Raji (cell line): ENCODE data around the gene CRADD.

Source experiments
- POLR2A ChIP-seq: IDR thresholded peaks from 2 replicates; pipeline ENCODE4 v1.6.1; 2011; ENCODE audit warnings: low read depth, low read length, control low read depth; ENCODE audit not compliant: insufficient read depth

The CRADD gene

DNA sequence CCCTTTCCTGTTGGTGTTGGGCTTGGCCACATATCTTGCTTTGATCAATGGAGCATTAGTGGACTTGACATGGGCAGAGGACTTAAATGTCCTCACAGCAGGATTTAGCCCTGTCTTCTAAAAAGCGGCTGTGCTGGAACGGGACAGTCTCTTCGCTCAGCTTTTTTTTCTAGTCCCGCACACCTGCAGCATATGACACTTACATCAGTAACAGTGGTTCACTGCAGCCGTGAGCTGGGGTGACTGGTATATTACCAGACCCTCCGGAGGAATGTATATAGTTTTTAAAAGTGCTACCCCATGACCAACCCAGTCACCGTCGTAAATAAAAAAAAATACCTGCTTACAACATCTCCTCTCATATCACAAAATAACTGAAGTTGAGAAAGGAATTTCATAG is 164.5 kb downstream of the CRADD start:
- no peak for TF ChIP-seq POLR2A

DNA sequence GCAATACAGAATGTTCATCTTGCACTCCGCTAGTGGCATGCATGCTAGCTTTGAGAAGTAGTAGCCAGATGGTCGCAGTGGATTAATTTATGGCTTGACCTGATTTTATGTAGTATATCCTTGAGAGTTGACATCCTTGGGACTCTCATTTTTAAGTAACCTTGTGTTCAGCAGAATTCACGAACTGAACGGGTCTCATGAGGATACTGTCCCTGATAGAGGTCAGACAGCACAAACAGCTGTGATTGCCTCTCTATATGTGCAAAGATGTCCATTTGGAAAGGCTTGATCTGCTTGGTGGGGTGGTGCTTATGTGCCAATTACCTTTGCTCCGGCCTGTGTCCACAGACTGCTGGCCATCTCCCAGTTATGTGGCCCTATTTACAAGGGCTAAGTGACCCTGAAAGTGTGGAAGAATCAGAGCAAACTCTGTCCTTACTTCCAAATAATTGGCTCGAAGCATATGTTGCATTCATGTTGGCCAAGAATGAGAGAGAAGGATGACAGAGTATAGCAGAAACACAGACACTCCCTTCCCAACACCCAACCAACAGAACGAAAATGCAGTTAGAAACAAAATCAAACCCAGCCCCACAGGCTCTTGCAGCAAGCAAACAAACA is 167.1 kb downstream of the CRADD start:
- TF ChIP-seq POLR2A: no peak

DNA sequence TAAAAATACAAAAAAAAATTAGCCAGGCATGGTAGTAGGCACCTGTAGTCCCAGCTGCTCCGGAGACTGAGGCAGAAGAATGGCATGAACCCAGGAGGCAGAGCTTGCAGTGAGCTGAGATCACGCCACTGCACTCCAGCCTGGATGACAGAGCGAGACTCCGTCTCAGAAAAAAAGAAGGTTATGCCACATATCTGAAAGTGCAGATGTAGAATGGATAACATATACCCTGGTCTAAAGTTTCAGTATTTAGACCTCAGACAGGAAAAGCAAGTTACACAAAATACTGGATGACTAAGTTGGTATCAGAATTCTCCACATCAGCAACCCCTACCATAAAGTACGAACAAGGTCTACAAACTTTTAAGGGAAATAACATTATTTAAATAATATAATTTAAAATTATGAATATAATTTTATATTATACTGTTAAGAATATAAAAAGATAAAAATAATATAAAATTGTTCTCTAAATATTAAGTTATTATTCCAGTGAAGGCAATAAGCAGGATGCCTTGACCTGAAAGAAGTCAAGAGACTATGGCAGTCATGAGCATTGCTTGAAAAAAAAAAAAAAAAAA is 169.9 kb downstream of the CRADD start:
- TF ChIP-seq POLR2A: no peak

DNA sequence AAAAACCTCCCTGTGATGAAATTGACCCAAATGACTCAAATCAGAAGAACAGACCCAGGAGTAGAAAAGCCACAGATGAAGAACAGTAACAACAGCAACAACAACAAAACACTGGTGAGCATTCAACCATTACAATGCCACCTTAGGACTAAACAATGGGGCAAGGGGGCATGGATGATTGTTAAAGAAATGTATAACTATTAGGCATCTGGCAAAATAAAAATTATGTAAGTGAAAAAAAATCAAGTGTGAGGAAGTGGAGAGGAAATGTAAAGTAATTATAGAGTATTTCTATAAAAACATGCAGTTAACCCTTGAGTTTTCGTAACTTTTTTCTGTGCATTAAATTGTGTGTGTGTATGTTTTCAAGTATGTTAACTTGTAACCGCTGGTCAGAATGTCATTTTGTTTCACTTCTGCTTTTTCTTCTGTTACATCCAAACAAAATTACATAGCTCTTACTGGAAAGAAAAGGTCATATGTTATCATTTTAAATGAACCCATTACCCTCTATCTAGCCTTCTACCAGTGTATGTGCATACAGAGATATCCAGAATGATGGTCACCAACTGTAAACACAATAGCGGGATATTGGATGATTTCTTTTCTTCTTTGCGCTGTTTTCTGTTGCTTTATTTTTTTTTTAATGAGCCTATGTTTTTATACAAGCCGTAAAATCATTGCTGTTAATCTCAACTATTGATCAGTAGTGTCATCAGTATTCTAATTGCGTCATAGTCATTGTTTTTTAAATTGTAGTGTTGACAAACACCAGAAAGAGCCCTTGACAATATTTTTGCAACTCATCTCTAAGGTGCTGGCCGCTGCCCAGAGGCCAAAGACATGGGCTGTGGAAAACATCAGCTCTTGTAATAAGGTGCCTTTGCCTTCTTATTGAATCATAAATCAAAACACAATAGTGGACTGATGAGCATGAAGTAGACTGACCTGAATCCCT is 170.6 kb downstream of the CRADD start:
- TF ChIP-seq POLR2A: no peak

DNA sequence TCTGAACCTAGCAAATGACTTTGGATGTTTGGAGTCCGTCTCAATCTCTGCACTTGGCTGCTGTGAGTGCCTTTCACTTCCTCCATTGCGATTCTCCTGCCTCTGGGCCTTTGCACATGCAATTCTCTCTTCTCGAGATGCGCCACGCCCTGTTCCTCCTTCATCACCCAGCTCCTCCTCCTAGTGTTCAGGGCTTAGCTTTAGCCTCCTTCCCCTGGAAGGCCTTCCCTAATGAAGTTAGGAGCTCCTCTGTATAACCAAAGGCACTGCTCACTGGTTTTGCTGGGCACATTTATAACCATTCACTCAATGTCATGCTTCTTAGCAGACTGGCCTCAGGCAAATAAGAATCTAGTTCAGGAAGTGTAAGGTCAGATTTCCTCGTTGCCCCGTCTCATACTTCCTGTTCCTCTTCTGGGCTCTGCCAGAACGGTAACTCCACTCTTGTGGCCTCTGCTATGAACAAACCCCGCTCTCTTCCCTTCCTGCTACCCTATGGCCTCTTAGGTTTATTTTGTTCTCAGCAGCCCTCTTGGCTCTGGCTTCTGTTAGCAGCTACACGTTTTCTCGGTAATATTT is 171.4 kb downstream of the CRADD start:
- TF ChIP-seq POLR2A: no peak

DNA sequence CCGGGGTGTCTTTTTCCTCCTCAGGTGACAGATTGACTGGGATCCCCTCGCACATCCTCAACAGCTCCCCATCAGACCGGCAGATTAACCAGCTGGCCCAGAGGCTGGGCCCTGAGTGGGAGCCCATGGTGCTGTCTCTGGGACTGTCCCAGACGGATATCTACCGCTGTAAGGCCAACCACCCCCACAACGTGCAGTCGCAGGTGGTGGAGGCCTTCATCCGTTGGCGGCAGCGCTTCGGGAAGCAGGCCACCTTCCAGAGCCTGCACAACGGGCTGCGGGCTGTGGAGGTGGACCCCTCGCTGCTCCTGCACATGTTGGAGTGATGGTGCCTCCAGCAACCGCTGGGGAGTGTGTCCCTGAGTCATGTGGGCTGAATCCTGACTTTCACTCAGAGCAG is 172.8 kb downstream of the CRADD start:
- no peak for TF ChIP-seq POLR2A

DNA sequence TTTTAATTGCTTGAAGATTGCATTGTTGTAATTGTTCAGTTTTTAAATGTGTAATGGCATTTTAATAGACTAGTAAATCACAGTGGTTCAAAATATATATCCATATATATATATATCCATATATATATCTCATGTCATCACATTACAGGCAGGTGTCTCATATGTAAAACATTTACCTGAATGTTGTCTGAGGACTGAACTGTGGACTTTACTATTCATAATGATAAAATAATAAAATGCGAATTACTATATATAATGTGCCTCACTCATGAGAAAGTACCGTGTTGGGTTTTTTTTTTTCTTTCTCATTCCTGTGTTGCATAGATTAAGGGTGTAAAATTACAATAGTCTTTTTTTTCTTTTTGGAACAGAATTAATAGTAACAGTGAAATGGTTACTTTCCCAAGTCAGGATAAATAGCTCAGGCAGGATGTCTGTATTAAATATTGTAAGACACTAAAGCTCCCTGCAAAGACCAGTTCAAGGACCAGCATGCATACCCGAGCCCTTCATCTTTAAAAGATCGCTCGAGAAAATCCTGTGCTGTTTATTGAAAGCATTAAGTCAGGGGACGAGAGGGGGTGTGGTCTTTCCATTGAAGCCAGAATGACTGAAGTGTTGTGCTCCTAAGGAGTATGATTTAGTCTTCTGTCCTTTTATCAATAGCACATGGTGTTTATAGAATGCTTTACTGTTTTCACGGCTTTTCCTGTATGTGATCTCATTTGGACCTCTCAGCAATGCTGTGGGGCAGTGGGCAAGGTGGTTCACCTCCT is 173.5 kb downstream of the CRADD start:
- no peak for TF ChIP-seq POLR2A

DNA sequence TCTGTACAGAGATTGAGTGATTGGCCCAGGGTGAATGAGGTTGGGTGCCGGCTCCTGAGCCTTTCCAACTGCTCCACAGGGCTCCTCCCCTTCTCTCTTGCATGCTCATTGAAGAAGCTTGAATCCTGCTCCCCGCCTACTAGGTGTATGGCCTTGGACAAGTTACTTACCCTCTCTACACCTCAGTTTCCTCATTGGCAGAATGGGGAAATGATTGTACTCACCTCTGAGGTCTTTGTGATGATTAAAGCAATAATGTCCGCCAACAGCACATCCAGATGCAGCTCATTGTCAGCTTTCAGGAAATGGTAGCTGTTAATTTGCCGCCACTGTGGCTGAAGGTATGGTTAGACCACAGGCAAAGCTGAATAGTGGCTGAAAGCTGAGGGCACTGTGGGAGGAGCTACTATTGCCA is 174.1 kb downstream of the CRADD start:
- TF ChIP-seq POLR2A: no peak

DNA sequence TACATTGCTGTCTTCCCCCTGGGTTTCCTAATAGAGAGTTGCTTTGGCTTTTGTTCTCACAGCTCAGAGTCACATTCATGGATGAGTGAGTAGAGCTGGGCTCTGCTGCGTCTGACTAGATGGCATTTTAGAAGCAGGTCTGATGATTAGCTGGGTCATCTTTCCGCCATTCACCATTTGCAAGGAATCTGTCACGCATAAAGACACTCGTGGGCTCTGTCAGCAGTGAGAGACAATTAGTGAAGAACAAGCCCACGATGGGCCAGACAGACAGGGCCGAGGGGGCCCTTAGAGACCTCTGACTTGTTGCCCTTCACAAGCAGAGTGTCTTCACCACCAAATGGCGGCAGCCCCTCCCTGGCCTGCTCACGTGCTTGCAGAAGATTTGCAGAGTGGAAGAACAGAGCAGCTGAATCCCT is 175.0 kb downstream of the CRADD start:
- TF ChIP-seq POLR2A: no peak

DNA sequence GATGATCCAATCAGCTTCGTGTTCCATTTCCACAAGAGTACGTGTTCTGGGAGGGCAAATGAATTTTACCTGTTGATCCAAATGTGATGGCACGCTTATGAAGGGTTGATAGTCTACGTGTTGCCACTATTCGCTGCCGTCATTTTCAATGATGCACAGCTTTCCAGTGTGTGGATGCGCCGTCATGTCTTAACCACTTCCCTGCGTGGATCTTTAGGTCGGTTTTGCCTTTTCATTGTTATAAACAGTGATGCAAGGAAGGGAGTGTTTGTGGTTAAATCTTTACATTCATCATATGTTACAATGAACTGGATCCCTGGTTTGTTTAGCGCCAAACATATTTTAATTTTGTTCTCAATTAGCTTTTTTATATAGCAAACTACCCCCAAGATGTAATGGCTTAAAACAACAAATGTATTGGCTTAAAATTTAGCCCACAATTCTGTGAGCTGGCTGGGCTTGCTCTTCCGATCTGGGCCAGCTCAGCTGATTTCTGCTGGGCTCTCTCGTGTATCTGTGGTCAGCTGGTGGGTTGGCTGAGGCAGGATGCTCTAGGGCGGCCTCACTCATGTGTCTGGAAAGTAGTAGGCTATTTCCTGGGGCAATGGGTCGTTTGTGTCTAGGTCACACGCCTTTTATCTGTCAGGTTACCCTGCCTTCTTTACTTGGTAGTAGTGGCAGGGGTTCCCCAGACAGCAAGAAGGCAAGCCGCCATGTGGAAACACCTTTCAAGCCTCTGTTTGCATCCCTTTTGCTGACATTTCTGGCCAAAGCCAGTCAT is 176.7 kb downstream of the CRADD start:
- no peak for TF ChIP-seq POLR2A

DNA sequence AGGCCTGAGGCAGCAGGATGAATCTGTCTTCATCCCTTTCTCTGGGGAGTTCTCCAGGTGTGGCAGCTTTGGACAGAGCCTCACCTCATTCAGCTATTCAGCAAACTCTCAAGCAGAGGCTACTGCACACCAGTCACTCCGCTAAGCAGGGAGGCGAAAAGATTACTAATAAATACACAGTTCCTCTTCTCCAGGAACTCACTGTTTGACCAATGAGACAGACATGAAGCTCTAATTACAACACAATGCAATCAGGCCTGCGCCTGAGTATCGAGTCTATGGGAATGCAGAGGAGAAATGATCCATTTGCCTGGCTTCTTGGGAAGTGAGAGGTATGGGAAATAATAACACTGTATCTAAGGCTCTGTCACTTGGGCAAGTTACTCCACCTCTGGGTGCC is 178.1 kb downstream of the CRADD start:
- TF ChIP-seq POLR2A: no peak

DNA sequence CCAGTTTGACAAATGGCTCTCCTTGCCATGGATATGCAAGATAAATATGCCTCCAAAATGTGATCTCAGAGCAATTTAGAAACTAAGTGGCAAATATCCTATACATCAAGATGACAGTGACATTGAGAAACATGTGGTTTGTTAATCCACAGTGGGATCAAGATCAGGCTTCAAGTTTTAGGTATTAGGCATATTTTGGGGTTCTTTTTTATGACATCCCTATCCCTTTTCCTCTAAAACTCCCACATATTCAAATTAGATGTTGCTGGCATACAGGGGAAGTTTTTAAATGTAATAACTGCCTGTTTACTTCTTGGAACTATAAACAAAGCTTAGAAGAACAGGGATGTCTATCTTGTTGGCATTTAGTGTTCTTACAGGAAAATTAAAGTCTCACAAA is 179.4 kb downstream of the CRADD start:
- TF ChIP-seq POLR2A: no peak

DNA sequence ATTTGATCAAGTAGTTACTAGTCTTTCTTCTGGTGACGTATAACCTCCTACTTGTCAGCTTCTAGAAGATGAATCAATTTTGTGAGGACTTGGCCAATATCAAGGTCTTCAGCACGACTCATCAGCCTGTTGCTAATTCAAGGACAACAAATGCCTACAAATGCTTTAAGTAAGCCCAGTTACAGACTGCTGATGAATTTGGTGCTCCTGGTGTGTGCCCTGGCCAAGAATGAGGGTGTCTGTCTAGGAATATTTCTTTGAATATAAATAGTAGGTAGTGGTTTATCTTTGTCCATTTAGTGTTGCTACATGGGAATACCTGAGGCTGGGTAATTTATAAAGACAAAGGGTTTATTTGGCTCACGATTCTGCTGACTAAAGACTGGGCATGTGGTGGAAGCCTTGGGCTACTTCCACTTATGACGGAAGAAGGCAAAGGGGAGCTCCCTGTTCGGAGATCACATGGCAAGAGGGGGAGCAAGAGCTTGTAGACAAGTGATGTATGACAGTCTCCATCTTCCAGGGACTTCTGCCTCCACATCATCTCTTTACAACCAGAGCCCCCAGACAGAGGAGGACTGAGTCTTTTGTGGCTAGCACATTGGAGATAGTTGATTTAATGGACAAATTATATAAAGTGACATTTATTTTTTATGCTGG is 180.2 kb downstream of the CRADD start:
- no peak for TF ChIP-seq POLR2A
